NB4 (cell line): ENCODE measurements around the gene UGGT2.

Experiments
- DNase-seq: peaks from one replicate; pipeline ENCODE4 v3.0.0; 2010; ENCODE audit warnings: low read depth
- H3K4me3 ChIP-seq: one replicate; pipeline ENCODE4 v1.5.1; 2011; ENCODE audit warnings: mild to moderate bottlenecking, low read depth, low read length, moderate library complexity
- CTCF ChIP-seq: IDR thresholded peaks from one replicate; pipeline ENCODE4 v1.5.1; 2012; ENCODE audit warnings: low read depth, low read length
- MAX ChIP-seq: IDR thresholded peaks from 2 replicates; pipeline ENCODE4 v1.6.1; 2011; ENCODE audit warnings: low read depth, low read length
- MYC ChIP-seq: IDR thresholded peaks from 2 replicates; pipeline ENCODE4 v1.6.1; 2011; ENCODE audit warnings: low read depth, low read length
- POLR2A ChIP-seq: IDR thresholded peaks from 2 replicates; pipeline ENCODE4 v1.6.1; 2011; ENCODE audit warnings: mild to moderate bottlenecking; ENCODE audit not compliant: insufficient read length; ENCODE audit errors: extremely low read depth

The UGGT2 gene

GRCh38 chr13:96081888-96082287, 28.7 kb upstream of the UGGT2 start:
- DNase-seq = no peak
- no peak overlapping the region for H3K4me3 ChIP-seq
- TF ChIP-seq MAX (no peak), CTCF (no peak), MYC (no peak), POLR2A (no peak)

- H3K4me3 ChIP-seq = no peak overlapping the region
- DNase-seq = no peak
- no peak for TF ChIP-seq MAX
- TF ChIP-seq CTCF = no peak
- TF ChIP-seq POLR2A = no peak
- TF ChIP-seq MYC = no peak
Measured at GRCh38 chr13:96080676-96081075, 27.5 kb upstream of the UGGT2 start.

GRCh38 chr13:96075953-96076543, 22.8 kb upstream of the UGGT2 start:
- H3K4me3 ChIP-seq = no peak overlapping the region
- peak; percentile 32 for DNase-seq
- peak; percentile 54 for TF ChIP-seq CTCF
- no peak for TF ChIP-seq MAX
- no peak for TF ChIP-seq MYC
- no peak for TF ChIP-seq POLR2A

- no peak for TF ChIP-seq MYC
- TF ChIP-seq MAX = no peak
- no peak for TF ChIP-seq CTCF
- TF ChIP-seq POLR2A = no peak
- no peak for DNase-seq
- no peak overlapping the region for H3K4me3 ChIP-seq
Measured at GRCh38 chr13:96072392-96072791, 19.2 kb upstream of the UGGT2 start.

GRCh38 chr13:96071504-96071903, 18.3 kb upstream of the UGGT2 start:
- no peak overlapping the region for H3K4me3 ChIP-seq
- TF ChIP-seq CTCF (no peak), MAX (no peak), MYC (no peak), POLR2A (no peak)
- DNase-seq = no peak

GRCh38 chr13:96068729-96069128, 15.5 kb upstream of the UGGT2 start:
- no peak for DNase-seq
- no peak overlapping the region for H3K4me3 ChIP-seq
- TF ChIP-seq MYC (no peak), POLR2A (no peak), CTCF (no peak), MAX (no peak)
